Bronchial epithelial cell (primary cell): ENCODE data around the gene PKHD1. TPM values are rescaled to one million over a fixed set of nuclear protein-coding genes. Genes with fewer than 3 reads are reported as not detected.

Experiments used
- DNase-seq: peaks from one replicate; pipeline ENCODE4 v3.0.0-alpha.2; 2010; ENCODE audit warnings: low read depth
- FAIRE-seq: peaks from 2 replicates; lab custom pipeline; 2011; peaks lifted over from hg19 to GRCh38; lab: Jason Lieb, UNC
- H3K27me3 ChIP-seq: 2 replicates; pipeline ENCODE4 v1.5.1; 2011; ENCODE audit warnings: low read length; ENCODE audit not compliant: control insufficient read depth, insufficient read depth
- H3K36me3 ChIP-seq: 2 replicates; pipeline ENCODE4 v1.5.1; 2011; ENCODE audit warnings: low read length; ENCODE audit not compliant: control insufficient read depth, insufficient read depth
- H3K4me3 ChIP-seq: 2 replicates; pipeline ENCODE4 v1.5.1; 2011; ENCODE audit warnings: mild to moderate bottlenecking, low read depth, low read length, control low read depth
- CTCF ChIP-seq: IDR thresholded peaks from 2 replicates; pipeline ENCODE4 v1.5.1; 2011; ENCODE audit warnings: mild to moderate bottlenecking, moderate library complexity, low read length, control low read depth, inconsistent platforms; ENCODE audit not compliant: insufficient read depth, severe bottlenecking
- total RNA-seq: library from RNA; depleted of rRNA; stranded (reverse); fragments of >200 nt; gene quantifications from 2 replicates; pipeline ENCODE4 v1.2.1, GENCODE V29; 2014

PKHD1 gene
- total RNA-seq, 1 donor from 2014 or later, result not detected

DNA sequence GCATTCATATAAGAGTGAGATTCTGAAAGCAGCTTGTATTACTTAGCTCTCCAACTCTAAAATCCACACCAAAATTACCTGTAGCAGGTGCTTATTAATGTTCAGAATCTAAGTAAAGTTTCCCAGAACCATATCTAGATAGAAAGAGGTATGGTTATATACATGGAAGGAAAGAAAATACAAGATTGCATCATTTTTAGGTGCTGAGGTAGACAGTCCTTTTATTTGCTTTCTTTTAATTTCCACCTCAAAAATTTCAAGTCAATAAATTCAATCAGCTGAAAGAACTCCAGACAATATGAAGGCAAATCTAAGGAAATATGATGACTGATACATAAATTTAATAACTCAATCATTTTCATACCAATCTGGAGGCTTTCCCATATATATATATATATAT, 521.9 kb downstream of the PKHD1 start:
- TF ChIP-seq CTCF, result no peak
- no peaks in the 10 kb centered on the region for H3K27me3 ChIP-seq
- no peak for FAIRE-seq
- no peaks in the 10 kb centered on the region for H3K36me3 ChIP-seq
- DNase-seq, result no peak
- H3K4me3 ChIP-seq, result no peak overlapping the region

Other genes with a start within 250 kb of the PKHD1 start
- gene IL17A, start 98.8 kb upstream of the PKHD1 start, total RNA-seq, result not detected in 2 replicates
- gene IL17F, start 156.9 kb upstream of the PKHD1 start, total RNA-seq, result not detected in 2 replicates
- 11.6 and 23.4 TPM in 2 replicates for gene MCM3, start 197.1 kb upstream of the PKHD1 start, total RNA-seq